Measurements from ENCODE around the gene TRAF7. TPM values are rescaled to one million over a fixed set of nuclear protein-coding genes. Genes with fewer than 3 reads are reported as not detected.
A peak's percentile ranks its signal among the peaks of the same experiment; 100 is the strongest.
"Not testable (repeated sequence)": the region's sequence is repeated elsewhere in the genome, so short reads cannot be mapped to it uniquely, and the experiment has no call there.

TRAF7 gene
- total RNA-seq, 4 donors from 2014 or later, result 15.3 to 97.1 (median 51.7) TPM

GRCh38 chr16:2127630-2128280 is 27.8 kb upstream of the TRAF7 start:
- H3K27me3 ChIP-seq; H3K36me3 ChIP-seq; intact Hi-C loops (cut with DNase I; ENCODE audit: low total_unique reads); H3K9me3 ChIP-seq: not testable (repeated sequence)
- peak; percentile 68 to 73 for DNase-seq
- Histone ChIP-seq H3K4me3 (peak overlapping the region in 1 of 2 donors; percentile 1), H3K27ac (peak overlapping the region; percentile 98), H3K4me1 (peaks cover 0 to 44% of the 10 kb centered on the region in 2 donors)

- peak overlapping the region; percentile 60 to 80 for H3K27ac ChIP-seq
- intact Hi-C loops (cut with DNase I; ENCODE audit: low total_unique reads); H3K4me3 ChIP-seq; H3K9me3 ChIP-seq; H3K27me3 ChIP-seq; H3K36me3 ChIP-seq: not testable (repeated sequence)
- H3K4me1 ChIP-seq, result peaks cover 0 to 33% of the 10 kb centered on the region in 2 donors
- DNase-seq, result peak; percentile 73 to 78
Measured at GRCh38 chr16:2129251-2129650, 26.3 kb upstream of the TRAF7 start.

GRCh38 chr16:2129890-2130447 is 25.6 kb upstream of the TRAF7 start:
- DNase-seq; H3K9me3 ChIP-seq; H3K27me3 ChIP-seq; H3K36me3 ChIP-seq; intact Hi-C loops (cut with DNase I; ENCODE audit: low total_unique reads): not testable (repeated sequence)
- Histone ChIP-seq H3K4me3 (peak overlapping the region in 1 of 2 donors; percentile 16), H3K27ac (peak overlapping the region; percentile 60 to 70), H3K4me1 (peaks cover 0 to 31% of the 10 kb centered on the region in 2 donors)

- H3K27me3 ChIP-seq; intact Hi-C loops (cut with DNase I; ENCODE audit: low total_unique reads); H3K4me1 ChIP-seq; H3K36me3 ChIP-seq; DNase-seq; H3K9me3 ChIP-seq: not testable (repeated sequence)
- Histone ChIP-seq H3K27ac (peak overlapping the region; percentile 36 to 71), H3K4me3 (peak overlapping the region in 1 of 2 donors; percentile 15)
Measured at GRCh38 chr16:2133797-2134196, 21.8 kb upstream of the TRAF7 start.

GRCh38 chr16:2135071-2135470 is 20.5 kb upstream of the TRAF7 start:
- H3K36me3 ChIP-seq; H3K9me3 ChIP-seq; H3K27me3 ChIP-seq; intact Hi-C loops (cut with DNase I; ENCODE audit: low total_unique reads); H3K4me1 ChIP-seq: not testable (repeated sequence)
- Histone ChIP-seq H3K27ac (peak overlapping the region; percentile 80 to 83), H3K4me3 (peak overlapping the region; percentile 34 to 84)
- DNase-seq, result peak in 1 of 2 donors; percentile 67

GRCh38 chr16:2135770-2136490 is 19.7 kb upstream of the TRAF7 start, which contains the start of gene PKD1:
Gene PKD1, minus strand, starts transcription at chr16:2135898. Its CDS starts 209 bp downstream, at chr16:2135689.
- Histone ChIP-seq H3K4me3 (peak within 1 kb of the TSS; percentile 34 to 84), H3K27ac (peak within 1 kb of the TSS; percentile 82 to 83)
- DNase-seq, result peak; percentile 95 to 100
- H3K4me1 ChIP-seq; intact Hi-C loops (cut with DNase I; ENCODE audit: low total_unique reads); H3K27me3 ChIP-seq; H3K9me3 ChIP-seq; H3K36me3 ChIP-seq: not testable (repeated sequence)
- TF ChIP-seq CTCF (IDR thresholded peaks at IDR 0.05), result peak in 1 of 4 experiments; percentile 32
- peak; percentile 42 to 82 for TF ChIP-seq POLR2A (IDR thresholded peaks at IDR 0.05)

- Histone ChIP-seq H3K27me3 (no peaks in the 10 kb centered on the region), H3K9me3 (no peaks in the 10 kb centered on the region), H3K27ac (no peak overlapping the region), H3K4me3 (no peak overlapping the region), H3K4me1 (peaks cover 3 to 5% of the 10 kb centered on the region in 2 donors), H3K36me3 (no peaks in the 10 kb centered on the region)
- TF ChIP-seq POLR2A (IDR thresholded peaks at IDR 0.05), result no peak
- TF ChIP-seq CTCF (IDR thresholded peaks at IDR 0.05), result no peak
- intact Hi-C loops (cut with DNase I; ENCODE audit: low total_unique reads), result loop anchor here (5.0 kb wide), 1 partner anchor 121 kb away; no protein-coding TSS in a partner anchor
- no peak for DNase-seq
Measured at GRCh38 chr16:2142942-2143877, 12.4 kb upstream of the TRAF7 start.
